GM12874 (cell line): ENCODE measurements around the gene ZC3H10.

Experiments used
- CTCF ChIP-seq: IDR thresholded peaks from 2 replicates; pipeline ENCODE4 v1.5.1; 2011; ENCODE audit warnings: low read depth, mild to moderate bottlenecking, control low read depth, low read length, moderate library complexity; ENCODE audit not compliant: insufficient read depth

The ZC3H10 gene

GRCh38 chr12:56087220-56087619 is 30.8 kb upstream of the ZC3H10 start:
- TF ChIP-seq CTCF = no peak

GRCh38 chr12:56097738-56098137 is 20.3 kb upstream of the ZC3H10 start:
- TF ChIP-seq CTCF = no peak

- no peak for TF ChIP-seq CTCF
These were observed 19.5 kb upstream of the ZC3H10 start for GRCh38 chr12:56098592-56098991.

- TF ChIP-seq CTCF = no peak
These were observed 18.3 kb upstream of the ZC3H10 start for GRCh38 chr12:56099787-56100186.

- no peak for TF ChIP-seq CTCF
These were observed 17.0 kb upstream of the ZC3H10 start for GRCh38 chr12:56101045-56101444.

- TF ChIP-seq CTCF = no peak
These were observed 15.4 kb upstream of the ZC3H10 start for GRCh38 chr12:56102683-56103065.

GRCh38 chr12:56103066-56103711 is 14.9 kb upstream of the ZC3H10 start:
- no peak for TF ChIP-seq CTCF
